Left lung (tissue), 14 donors: ENCODE data around the gene IL17RB. TPM values are rescaled to one million over a fixed set of nuclear protein-coding genes. Genes with fewer than 3 reads are reported as not detected.

ENCODE experiments used
- ATAC-seq: fragments of 200-7000 bp; cut with Tn5 transposase; one replicate; pipeline ENCODE4 v1.9.1; 2020; ENCODE audit warnings: moderate library complexity
- DNase-seq, 4 donors: peaks; one replicate each; pipeline ENCODE4 v3.0.0-alpha.2; 2013 to 2020
- H3K27ac ChIP-seq, 2 donors: fragments of 200-600 bp; sonication (generic) in 1 of 2; one replicate each; pipeline versions ENCODE4 v1.5.0 to v1.8.0; 2020 to 2021
- H3K27me3 ChIP-seq, 2 donors: fragments of 200-600 bp; sonication (generic) in 1 of 2; one replicate each; pipeline versions ENCODE4 v1.5.0 to v1.8.0; 2020 to 2021
- H3K36me3 ChIP-seq, 2 donors: fragments of 200-600 bp; sonication (generic) in 1 of 2; one replicate each; pipeline versions ENCODE4 v1.5.0 to v1.8.0; 2020 to 2021
- H3K4me1 ChIP-seq, 2 donors: fragments of 200-600 bp; one replicate each; pipeline ENCODE4 v1.8.0; 2021
- H3K4me3 ChIP-seq, 2 donors: fragments of 200-600 bp; sonication (generic) in 1 of 2; one replicate each; pipeline versions ENCODE4 v1.5.0 to v1.8.0; 2020 to 2021; ENCODE audit warnings: mild to moderate bottlenecking in 1 of 2
- H3K9me3 ChIP-seq, 2 donors: fragments of 200-600 bp; sonication (generic) in 1 of 2; one replicate each; pipeline versions ENCODE4 v1.5.0 to v1.8.0; 2020 to 2021
- CTCF ChIP-seq, 2 donors: fragments of 200-600 bp; sonication (generic) in 1 of 2; IDR thresholded peaks; one replicate each; pipeline versions ENCODE4 v1.5.0 to v1.8.0; 2021; ENCODE audit warnings: antibody characterized with exemption in 2 of 2
- intact Hi-C, 2 donors: fragments of 100-400 bp; cut with DNase I; formaldehyde crosslinking; loops; one replicate each; pipeline versions ENCODE4 v1.11.2 to v1.14.2; 2022
- long read RNA-seq, 12 donors: library from polyadenylated mRNA in 2 of 12; unstranded in 2 of 12; transcript quantifications; one replicate each; pipeline ENCODE4 v2.0.0 and lab custom pipeline, GENCODE V29; 2019 to 2026
- polyA plus RNA-seq, 6 donors: library from polyadenylated mRNA; unstranded; fragments of 120-200 nt; gene quantifications; one replicate each; pipeline ENCODE4 v1.2.1, GENCODE V29; 2013; ENCODE audit not compliant: insufficient read length in 6 of 6
- total RNA-seq, 2 donors: library from RNA; stranded (reverse); fragmentation: NEBNext Ultra II Directional; extraction: Animal tissue kit (Norgen Biotek cat#: 25700); gene quantifications; one replicate each; pipeline ENCODE4 v1.2.1, GENCODE V29; 2021
- donor health status: DM: no; HTN: yes; CAD: no.
- donor health status: DM: no; HTN: no; CAD: no.

Gene IL17RB
- total RNA-seq (1 to 10 TPM; 5.5 to 7.4 TPM), polyA plus RNA-seq (10 to 100 TPM; 10.2 to 12.7 (median 11.7) TPM)
- long read RNA-seq, donor 1, partial matches to known transcripts: 9 of 10 reads
- long read RNA-seq, donor 1, other reads (novel, unspliced or antisense): 0 of 10 reads
- long read RNA-seq, donor 2: 0 reads
- long read RNA-seq, donor 3, partial matches to known transcripts: 6 of 11 reads
- long read RNA-seq, donor 3, other reads (novel, unspliced or antisense): 5 of 11 reads
- long read RNA-seq, donor 4, partial matches to known transcripts: 0 of 1 reads
- long read RNA-seq, donor 4, other reads (novel, unspliced or antisense): 1 of 1 reads
- long read RNA-seq, donor 5, partial matches to known transcripts: 0 of 6 reads
- long read RNA-seq, donor 5, other reads (novel, unspliced or antisense): 6 of 6 reads
- long read RNA-seq, donor 6, partial matches to known transcripts: 11 of 12 reads
- long read RNA-seq, donor 6, other reads (novel, unspliced or antisense): 0 of 12 reads
- long read RNA-seq, donor 7: 0 reads
- long read RNA-seq, donor 8, partial matches to known transcripts: 12 of 12 reads
- long read RNA-seq, donor 8, other reads (novel, unspliced or antisense): 0 of 12 reads
- long read RNA-seq, donor 9: 0 reads
- long read RNA-seq, donor 10, partial matches to known transcripts: 0 of 2 reads
- long read RNA-seq, donor 10, other reads (novel, unspliced or antisense): 0 of 2 reads
- long read RNA-seq, donor 11, partial matches to known transcripts: 12 of 13 reads
- long read RNA-seq, donor 11, other reads (novel, unspliced or antisense): 0 of 13 reads
- long read RNA-seq, donor 12: 0 reads

- peak within 1 kb of the TSS; percentile 18 to 39 for H3K27ac ChIP-seq
- H3K4me1 ChIP-seq: peaks cover 0 to 24% of the 10 kb centered on the region in 2 donors
- TF ChIP-seq CTCF (IDR thresholded peaks at IDR 0.05): no peak
- ATAC-seq (peak; percentile 92), DNase-seq (peak; percentile 41 to 92 (median 70))
- peaks cover 0 to 52% of the 10 kb centered on the region in 2 donors for H3K27me3 ChIP-seq
- H3K36me3 ChIP-seq: no peaks in the 10 kb centered on the region
- H3K9me3 ChIP-seq: no peaks in the 10 kb centered on the region
- peak within 1 kb of the TSS; percentile 59 to 62 for H3K4me3 ChIP-seq
- intact Hi-C loops: no loop called here
Measured at GRCh38 chr3:53846134-53846850, at the start of gene IL17RB, which contains the start of gene CHDH. IL17RB (plus strand) TSS chr3:53846568; CDS start chr3:53846589, 21 bp downstream. CHDH (minus strand) TSS chr3:53846419; CDS start chr3:53824008, 22,411 bp downstream.

- no peaks in the 10 kb centered on the region for H3K9me3 ChIP-seq
- no peak for TF ChIP-seq CTCF (IDR thresholded peaks at IDR 0.05)
- no peak for ATAC-seq
- H3K27me3 ChIP-seq: no peaks in the 10 kb centered on the region
- no peaks in the 10 kb centered on the region for H3K4me1 ChIP-seq
- no peak overlapping the region for H3K4me3 ChIP-seq
- no peaks in the 10 kb centered on the region for H3K36me3 ChIP-seq
- intact Hi-C loops: no loop called here
- no peak overlapping the region for H3K27ac ChIP-seq
- no peak for DNase-seq
Measured at GRCh38 chr3:53798144-53798543, 48.2 kb upstream of the IL17RB start.

- H3K4me1 ChIP-seq: no peaks in the 10 kb centered on the region
Measured at GRCh38 chr3:53799338-53799865, 47.0 kb upstream of the IL17RB start.

More at GRCh38 chr3:53799338-53799865, 47.0 kb upstream of the IL17RB start:
- no peak overlapping the region for H3K27ac ChIP-seq
- ATAC-seq (no peak), DNase-seq (no peak)
- no peaks in the 10 kb centered on the region for H3K36me3 ChIP-seq
- no peak overlapping the region for H3K4me3 ChIP-seq
- intact Hi-C loops: no loop called here
- H3K9me3 ChIP-seq: no peaks in the 10 kb centered on the region
- no peak for TF ChIP-seq CTCF (IDR thresholded peaks at IDR 0.05)
- H3K27me3 ChIP-seq: no peaks in the 10 kb centered on the region
